HG03520 (cell line): ENCODE results near the gene SLC16A9.
"Not testable (repeated sequence)": the region's sequence is repeated elsewhere in the genome, so short reads cannot be mapped to it uniquely, and the experiment has no call there.

Experiments used
- ATAC-seq: cut with Tn5 transposase; IDR thresholded peaks from one replicate; pipeline ENCODE4 v1.9.1; 2021; ENCODE audit warnings: mild to moderate bottlenecking, moderate library complexity; ENCODE audit not compliant: unreplicated experiment

Gene SLC16A9, protein sequence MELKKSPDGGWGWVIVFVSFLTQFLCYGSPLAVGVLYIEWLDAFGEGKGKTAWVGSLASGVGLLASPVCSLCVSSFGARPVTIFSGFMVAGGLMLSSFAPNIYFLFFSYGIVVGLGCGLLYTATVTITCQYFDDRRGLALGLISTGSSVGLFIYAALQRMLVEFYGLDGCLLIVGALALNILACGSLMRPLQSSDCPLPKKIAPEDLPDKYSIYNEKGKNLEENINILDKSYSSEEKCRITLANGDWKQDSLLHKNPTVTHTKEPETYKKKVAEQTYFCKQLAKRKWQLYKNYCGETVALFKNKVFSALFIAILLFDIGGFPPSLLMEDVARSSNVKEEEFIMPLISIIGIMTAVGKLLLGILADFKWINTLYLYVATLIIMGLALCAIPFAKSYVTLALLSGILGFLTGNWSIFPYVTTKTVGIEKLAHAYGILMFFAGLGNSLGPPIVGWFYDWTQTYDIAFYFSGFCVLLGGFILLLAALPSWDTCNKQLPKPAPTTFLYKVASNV

GRCh38 chr10:59709395-59710125 lies at the start of gene SLC16A9:
Gene SLC16A9, minus strand, starts transcription at chr10:59709850. Its CDS starts 25,559 bp downstream, at chr10:59684291.
- peak; percentile 81 for ATAC-seq

- no peak for ATAC-seq
Observed at GRCh38 chr10:59757966-59758365, 48.3 kb upstream of the SLC16A9 start.

DNA sequence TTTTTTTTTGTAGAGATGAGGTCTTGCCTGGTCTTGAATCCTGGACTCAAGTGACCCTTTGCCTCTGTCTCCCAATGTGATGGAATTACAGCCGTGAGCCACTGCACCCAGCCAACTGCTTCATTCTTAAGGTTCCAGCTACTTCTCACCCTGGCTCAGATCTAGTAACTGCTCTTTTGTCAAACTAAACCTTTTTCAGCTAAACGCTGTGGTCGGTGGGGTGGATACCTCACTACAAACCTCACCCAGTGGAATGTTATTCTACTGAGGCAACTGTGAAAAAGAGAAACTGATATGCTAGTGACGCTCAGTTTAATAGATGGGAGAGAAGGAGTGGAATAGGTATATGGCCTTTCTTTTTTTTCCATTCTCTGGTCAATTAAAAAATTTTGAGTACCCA lies 45.3 kb upstream of the SLC16A9 start:
- no peak for ATAC-seq

GRCh38 chr10:59753267-59753666 lies 43.6 kb upstream of the SLC16A9 start, which contains the start of gene MRLN:
Gene MRLN, minus strand, starts transcription at chr10:59753455.
- ATAC-seq, result no peak

DNA sequence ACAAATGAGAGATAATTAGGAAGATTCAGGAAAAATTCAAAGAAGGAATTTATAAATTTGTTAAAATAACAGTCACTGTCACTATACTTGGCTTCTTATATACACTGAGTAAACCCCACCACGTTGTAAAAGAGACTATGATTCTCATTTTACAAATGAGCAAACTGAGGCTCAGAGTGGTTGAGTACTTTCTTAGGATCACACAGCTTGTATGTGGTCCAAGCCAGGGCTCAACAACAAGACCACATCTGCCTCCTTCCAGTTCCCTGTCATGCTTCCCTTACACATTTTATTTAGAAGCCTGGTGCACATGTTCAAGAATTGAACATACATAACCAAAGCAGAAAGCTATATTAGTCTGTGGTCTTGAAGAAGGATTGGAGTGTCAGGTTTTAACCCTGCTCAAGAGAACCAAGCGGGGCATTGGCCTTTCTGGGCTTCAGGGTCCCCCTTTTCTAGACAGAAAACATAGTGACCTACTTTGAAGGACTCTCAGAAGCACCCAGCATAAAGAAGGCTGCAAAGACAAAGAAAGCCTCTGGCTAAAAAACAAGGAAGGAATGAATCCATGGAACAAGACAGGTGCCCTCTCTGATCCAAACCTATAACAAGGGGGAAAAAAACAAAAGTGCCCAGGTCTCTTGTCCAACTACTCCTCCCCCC lies 42.8 kb upstream of the SLC16A9 start:
- ATAC-seq, result no peak

- no peak for ATAC-seq
Observed at GRCh38 chr10:59750155-59750945, 40.7 kb upstream of the SLC16A9 start.

DNA sequence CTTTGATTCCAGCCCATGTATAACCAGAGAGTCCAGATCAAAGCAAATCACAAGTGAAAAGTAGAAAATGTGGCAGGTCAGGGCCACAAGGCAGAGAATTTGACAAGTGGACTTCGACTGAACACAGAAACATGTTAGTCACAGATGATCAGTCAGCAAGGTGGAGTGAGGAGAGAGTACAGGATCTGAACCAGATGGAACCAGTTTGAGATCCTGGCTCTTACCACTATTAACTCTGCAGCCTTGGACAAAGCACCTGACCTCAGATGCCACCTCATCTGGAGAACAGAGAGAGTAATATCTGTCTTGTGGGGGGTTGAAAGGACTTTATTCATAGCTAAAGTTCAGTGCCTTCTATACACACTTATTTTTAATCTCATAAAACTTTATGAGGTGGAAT lies 39.2 kb upstream of the SLC16A9 start:
- ATAC-seq, result peak; percentile 87

GRCh38 chr10:59745163-59745650 lies 35.6 kb upstream of the SLC16A9 start:
- ATAC-seq, result no peak

DNA sequence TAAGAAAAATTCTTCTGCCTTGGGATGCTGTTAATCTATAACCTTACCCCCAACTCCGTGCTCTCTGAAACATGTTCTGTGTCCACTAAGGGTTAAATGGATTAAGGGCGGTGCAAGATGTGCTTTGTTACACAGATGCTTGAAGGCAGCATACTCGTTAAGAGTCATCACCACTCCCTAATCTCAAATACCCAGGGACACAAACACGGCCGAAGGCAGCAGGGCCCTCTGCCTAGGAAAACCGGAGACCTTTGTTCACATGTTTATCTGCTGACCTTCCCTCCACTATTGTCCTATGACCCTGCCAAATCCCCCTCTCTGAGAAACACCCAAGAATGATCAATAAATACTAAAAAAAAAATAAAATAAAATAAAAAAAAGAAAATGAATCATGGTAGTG lies 35.1 kb upstream of the SLC16A9 start:
- ATAC-seq, result not testable (repeated sequence)

- not testable (repeated sequence) for ATAC-seq
Observed at GRCh38 chr10:59744156-59744555, 34.5 kb upstream of the SLC16A9 start.

DNA sequence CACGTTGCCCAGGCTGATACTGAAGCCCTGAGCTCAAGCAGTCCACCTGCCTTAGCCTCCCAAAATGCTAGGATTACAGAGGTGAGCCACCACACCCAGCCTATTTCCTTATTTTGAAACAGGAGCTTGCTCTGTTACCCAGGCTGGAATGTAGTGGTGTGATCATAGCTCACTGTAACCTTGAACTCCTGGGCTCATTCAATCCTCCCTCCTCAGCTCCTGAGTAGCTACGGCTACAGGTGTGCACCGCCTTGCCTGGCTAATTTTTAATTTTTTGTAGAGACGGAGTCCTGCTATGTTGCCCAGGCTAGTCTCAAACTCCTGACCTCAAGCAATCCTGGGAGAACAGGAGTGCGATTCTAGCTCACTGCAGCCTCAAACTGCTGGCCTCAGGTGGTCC lies 31.9 kb upstream of the SLC16A9 start:
- ATAC-seq, result no peak

DNA sequence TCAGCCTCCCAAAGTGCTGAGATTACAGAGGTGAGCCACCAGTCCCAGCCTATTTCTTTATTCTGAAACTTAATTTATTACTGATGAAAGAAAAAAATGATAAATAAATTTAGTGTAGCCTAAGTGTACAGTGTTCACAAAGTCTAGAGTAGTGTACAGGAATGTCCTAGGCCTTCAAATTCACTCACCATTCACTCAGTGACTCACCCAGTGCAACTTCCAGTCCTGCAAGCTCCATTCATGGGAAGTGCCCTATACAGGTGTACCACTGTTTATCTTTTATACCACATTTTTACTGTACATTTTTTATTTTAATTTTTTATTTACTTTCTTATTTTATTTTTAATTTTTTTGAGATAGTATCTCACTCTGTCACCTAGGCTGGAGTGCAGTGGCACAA lies 31.4 kb upstream of the SLC16A9 start:
- ATAC-seq, result no peak

GRCh38 chr10:59736749-59737148 lies 27.1 kb upstream of the SLC16A9 start:
- ATAC-seq, result no peak

- ATAC-seq, result no peak
Observed at GRCh38 chr10:59735296-59735695, 25.6 kb upstream of the SLC16A9 start.

DNA sequence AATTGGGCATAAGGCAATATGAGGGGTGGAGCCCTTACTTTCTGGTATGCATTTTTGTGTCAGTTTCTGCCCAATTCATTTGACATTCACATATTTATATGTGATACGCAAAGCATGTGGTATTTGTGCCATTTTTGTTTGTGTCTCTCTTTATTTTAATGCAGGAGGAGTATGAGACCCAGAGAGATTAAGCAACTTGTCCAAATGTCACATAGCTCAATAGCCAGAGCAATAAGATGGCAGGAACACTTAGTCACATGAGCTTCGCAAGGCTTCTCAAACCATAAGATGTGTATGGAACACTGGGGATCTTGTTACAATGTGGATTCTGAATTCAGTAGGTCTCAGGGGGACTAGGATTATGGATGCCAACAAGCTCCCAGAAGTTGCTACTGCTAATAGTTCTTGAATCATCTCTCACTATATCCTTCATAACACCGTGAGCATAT lies 24.4 kb upstream of the SLC16A9 start:
- no peak for ATAC-seq

- ATAC-seq, result not testable (repeated sequence)
Observed at GRCh38 chr10:59733321-59734013, 23.8 kb upstream of the SLC16A9 start.

DNA sequence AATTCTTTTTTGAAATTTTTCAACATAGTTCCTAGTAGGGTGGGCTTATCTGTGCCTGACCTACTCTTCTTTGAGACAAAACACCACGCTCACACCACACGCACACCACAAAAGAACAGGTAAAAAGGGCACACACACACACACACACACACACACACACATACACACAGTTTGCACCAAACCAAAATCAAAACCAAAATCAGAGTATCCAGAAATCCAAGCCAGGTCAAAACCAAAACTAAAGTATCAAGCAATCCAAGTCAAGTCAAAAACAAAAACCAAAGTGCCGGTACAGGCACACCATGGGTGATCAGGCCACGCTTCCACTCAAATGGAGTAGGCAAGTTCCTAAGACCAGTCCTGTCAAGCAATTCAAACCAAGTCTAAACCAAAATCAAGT lies 23.2 kb upstream of the SLC16A9 start:
- ATAC-seq, result not testable (repeated sequence)

DNA sequence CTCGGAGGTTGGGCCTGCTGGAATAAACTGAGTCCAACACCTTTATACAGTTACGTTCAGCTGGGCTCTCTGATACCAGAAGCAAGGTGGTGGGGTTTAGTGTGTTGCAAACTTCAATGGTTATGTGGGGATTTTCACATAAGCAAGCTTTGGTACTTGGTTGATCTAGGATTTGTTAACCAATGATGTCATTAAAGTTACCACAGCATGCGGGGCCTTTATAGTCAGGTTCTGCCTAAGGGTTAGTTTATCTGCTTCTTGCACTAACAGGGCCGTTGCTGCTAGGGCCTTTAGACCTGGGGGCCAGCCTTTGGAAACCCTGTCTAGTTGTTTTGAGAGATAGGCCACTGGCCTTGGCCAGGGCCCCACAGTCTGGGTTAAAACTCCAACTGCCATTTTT lies 19.5 kb upstream of the SLC16A9 start:
- not testable (repeated sequence) for ATAC-seq

DNA sequence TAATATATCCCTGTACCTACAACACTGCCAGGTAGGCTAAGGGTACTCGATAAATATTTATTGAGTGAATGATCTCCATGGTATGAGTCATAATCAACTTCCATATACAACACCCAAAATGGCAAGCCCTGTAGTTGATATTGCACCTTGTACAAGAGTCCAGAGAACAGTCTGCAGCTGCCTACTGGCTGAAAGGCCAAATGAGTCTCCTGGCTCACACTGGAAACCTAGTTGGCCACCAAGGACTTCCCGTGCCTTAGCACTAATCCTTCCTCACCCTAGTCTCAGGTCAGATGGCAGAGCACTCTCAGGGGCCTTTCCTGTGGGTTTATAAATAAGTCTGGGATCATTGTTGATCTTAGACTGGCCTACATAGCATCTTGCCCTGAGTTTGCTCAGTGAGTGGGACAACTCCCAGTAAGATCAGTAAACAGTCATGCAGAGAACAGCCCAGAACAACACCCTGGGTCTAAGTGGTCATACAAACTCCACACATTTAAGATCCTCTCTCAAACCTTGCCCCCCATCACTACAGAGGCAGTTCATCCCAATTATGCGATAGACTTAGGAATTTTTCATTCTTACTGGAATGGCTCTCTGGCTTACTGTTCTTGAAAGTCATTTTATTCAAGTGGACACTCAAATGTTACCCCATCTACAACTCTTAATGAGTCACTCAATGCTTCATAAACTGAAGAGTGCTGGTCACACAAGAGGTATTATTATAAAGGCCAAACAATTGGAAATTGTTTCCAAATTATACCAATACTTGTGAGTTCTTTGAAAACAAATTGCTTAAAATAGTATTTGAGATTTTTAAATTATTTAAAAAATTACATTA lies 14.7 kb upstream of the SLC16A9 start:
- ATAC-seq, result no peak
